ENCODE results near the gene CPA5.
A peak's percentile ranks its signal among the peaks of the same experiment; 100 is the strongest.

The CPA5 gene

DNA sequence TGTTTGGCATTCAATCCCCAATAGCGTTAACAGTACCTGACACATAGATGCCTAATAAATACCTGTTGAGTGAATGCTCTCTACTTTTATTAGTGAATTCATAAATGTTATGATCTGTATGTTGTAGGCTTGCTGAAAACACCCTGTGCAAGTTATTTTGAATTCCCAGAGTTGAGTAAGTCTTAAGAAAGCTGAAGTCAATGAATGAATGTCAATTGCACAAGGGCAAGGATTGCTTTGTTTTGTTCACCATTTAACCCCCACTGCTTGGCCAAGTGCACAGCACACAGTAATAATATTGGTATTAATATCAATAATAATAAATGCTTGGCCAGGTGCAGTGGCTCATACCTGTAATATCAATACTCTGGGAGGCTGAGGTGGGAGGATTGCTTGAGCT lies 45.9 kb downstream of the CPA5 start:
- TF ChIP-seq, protein P1, sequence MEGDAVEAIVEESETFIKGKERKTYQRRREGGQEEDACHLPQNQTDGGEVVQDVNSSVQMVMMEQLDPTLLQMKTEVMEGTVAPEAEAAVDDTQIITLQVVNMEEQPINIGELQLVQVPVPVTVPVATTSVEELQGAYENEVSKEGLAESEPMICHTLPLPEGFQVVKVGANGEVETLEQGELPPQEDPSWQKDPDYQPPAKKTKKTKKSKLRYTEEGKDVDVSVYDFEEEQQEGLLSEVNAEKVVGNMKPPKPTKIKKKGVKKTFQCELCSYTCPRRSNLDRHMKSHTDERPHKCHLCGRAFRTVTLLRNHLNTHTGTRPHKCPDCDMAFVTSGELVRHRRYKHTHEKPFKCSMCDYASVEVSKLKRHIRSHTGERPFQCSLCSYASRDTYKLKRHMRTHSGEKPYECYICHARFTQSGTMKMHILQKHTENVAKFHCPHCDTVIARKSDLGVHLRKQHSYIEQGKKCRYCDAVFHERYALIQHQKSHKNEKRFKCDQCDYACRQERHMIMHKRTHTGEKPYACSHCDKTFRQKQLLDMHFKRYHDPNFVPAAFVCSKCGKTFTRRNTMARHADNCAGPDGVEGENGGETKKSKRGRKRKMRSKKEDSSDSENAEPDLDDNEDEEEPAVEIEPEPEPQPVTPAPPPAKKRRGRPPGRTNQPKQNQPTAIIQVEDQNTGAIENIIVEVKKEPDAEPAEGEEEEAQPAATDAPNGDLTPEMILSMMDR (IDR thresholded peaks at IDR 0.05; ENCODE audit: insufficient read depth, low read depth, low read length, missing control alignments): no peak
- H3K4me3 ChIP-seq (ENCODE audit: low read depth, low read length): no peak overlapping the region
- no peak for DNase-seq (ENCODE audit: low read depth)

DNA sequence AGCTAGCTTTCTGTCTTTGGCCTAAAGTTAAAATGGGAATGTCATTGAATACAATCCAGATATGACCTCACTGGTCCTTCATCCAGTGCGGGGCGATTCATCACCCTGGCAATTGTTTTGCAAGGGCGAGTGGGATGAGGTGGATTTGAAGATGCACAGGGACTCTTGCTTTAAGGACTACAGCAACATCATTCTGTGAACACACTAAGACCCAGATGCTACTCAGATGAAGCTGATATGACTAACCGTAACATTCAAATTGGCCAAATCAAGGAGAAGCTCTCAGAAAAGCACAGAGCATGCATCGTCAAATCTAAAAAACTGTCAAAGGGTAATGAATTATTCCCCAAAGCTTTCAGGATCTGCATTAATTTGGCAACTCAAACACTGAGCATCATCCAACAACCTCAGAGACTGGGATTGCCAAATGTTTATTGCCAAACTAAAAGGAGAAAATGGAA lies 48.5 kb downstream of the CPA5 start:
- no peak for DNase-seq (ENCODE audit: low read depth)
- no peak overlapping the region for H3K4me3 ChIP-seq (ENCODE audit: low read depth, low read length)
- TF ChIP-seq, protein P1 (IDR thresholded peaks at IDR 0.05; ENCODE audit: insufficient read depth, low read depth, low read length, missing control alignments): no peak

DNA sequence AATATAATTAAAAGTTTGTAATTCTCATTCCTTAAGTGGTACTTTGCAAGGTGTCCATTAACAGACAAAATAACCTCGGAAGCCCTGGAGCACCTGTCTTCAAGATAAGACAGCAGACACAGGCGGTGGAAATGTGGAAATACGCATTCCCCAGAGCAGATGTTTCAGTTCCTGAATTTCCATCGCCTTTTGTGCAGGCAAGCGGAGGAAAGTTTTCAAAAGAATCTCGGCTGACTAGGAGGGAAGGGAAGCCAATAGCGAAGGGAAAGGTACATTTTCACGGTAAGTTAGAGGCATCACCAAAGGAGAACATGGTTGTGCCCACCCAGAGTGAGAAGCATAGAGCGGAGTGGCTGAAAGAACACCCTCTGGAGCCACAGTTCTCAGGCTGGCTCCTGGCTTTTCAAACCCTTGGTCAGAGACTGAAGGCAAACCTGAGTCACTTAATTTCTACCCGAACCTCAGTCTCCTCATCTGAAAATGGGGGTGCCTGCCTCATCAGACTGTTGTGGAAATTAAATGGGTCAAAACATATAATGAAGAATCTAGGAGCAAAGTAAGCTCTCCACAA lies 49.3 kb downstream of the CPA5 start:
- DNase-seq (ENCODE audit: low read depth): no peak
- no peak overlapping the region for H3K4me3 ChIP-seq (ENCODE audit: low read depth, low read length)
- TF ChIP-seq, protein P1 (IDR thresholded peaks at IDR 0.05; ENCODE audit: insufficient read depth, low read depth, low read length, missing control alignments): no peak

DNA sequence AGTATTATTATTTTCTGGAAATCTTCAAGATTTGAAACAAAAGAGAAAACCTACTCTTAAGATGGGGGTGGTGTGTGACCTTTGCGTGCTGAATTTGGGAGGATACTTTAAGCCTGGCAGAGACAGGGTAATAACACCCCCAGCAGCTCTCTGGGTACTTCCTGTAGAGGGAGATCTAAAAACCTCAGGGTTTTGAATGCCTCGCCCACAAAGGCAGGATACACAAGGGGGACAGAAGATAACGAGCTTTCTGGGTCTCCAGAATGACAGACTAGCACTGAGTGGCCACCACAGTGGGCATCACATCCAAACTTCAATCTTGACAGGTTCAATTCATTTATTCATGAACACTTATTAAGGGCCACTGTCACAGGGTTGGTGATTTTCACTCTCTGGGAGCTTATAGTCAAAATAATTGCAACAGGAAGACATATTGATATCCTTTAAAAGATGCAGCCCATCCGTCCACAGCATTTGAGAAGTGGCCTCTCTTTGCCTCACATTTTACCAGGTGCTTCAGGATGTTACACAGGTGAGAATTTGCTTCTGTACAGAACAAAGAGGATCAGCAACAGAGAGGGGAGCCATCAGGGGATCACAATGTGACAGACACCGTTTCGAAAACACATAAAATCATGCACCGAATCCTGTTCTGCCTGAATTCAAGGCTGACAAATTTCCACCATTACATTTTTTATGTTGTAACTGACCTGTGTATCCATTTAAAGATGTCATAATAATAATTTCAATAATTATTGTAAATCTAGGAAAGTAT lies 50.0 kb downstream of the CPA5 start:
- TF ChIP-seq, protein P1 (IDR thresholded peaks at IDR 0.05; ENCODE audit: insufficient read depth, low read depth, low read length, missing control alignments): no peak
- H3K4me3 ChIP-seq (ENCODE audit: low read depth, low read length): no peak overlapping the region
- DNase-seq (ENCODE audit: low read depth): peak; percentile 48

DNA sequence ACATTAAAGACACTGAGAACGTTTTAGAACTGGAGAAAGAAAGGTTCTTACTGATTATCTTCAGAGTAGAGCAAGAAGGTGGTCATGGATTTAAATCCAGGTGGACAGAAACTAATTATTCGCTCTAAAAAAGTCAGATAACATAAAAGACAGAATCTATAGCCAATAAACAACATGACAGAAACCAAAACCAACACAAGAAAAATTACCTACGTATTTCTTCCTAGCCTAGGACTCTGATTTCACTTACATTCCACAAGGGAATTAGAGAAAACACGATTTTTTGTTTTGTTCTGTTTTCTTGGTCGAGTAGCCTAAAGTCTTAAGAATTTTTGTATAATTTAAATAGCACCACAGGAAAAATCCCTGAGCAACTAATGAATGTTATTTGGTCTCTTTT lies 50.8 kb downstream of the CPA5 start:
- DNase-seq (ENCODE audit: low read depth): no peak
- no peak overlapping the region for H3K4me3 ChIP-seq (ENCODE audit: low read depth, low read length)
- TF ChIP-seq, protein P1 (IDR thresholded peaks at IDR 0.05; ENCODE audit: insufficient read depth, low read depth, low read length, missing control alignments): no peak

DNA sequence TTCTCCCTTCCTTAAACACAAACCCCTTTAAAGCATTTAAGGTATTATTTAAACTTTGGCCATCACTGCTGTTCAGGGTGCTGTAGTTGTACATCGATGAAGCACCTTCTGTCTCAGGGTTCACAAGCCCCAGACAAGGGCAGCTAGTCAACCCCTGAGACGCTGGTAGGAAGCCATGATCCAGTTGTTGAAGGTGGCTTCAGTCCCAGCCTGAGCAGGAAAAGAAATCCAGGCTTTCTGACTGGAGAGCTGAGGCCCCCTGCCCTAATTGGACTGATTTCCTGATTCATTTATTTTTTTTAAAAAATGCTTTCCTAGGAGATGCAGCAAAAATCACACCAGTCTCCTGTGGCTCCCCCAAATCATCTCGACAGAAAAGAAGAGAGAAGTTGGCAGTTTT lies 51.5 kb downstream of the CPA5 start:
- TF ChIP-seq, protein P1 (IDR thresholded peaks at IDR 0.05; ENCODE audit: insufficient read depth, low read depth, low read length, missing control alignments): no peak
- DNase-seq (ENCODE audit: low read depth): no peak
- H3K4me3 ChIP-seq (ENCODE audit: low read depth, low read length): no peak overlapping the region
